H9 (cell line): ENCODE data around the gene TIPARP. TPM values are rescaled to one million over a fixed set of nuclear protein-coding genes. Genes with fewer than 3 reads are reported as not detected.
A peak's percentile ranks its signal among the peaks of the same experiment; 100 is the strongest.

ENCODE experiments used
- DNase-seq: peaks from one replicate; pipeline ENCODE4 v3.0.0-alpha.2; 2017
- H2AFZ ChIP-seq: one replicate; pipeline ENCODE4 v1.6.1; 2013; ENCODE audit warnings: mild to moderate bottlenecking, low read length, control low read depth, moderate library complexity
- H2AK5ac ChIP-seq: 2 replicates; pipeline ENCODE4 v1.6.1; 2013; ENCODE audit warnings: low read length, control low read depth, mixed read lengths; ENCODE audit not compliant: insufficient read length
- H2BK120ac ChIP-seq: one replicate; pipeline ENCODE4 v1.6.1; 2013; ENCODE audit warnings: low read depth, mild to moderate bottlenecking, low read length, control low read depth, inconsistent platforms; ENCODE audit not compliant: poor library complexity, severe bottlenecking
- H2BK12ac ChIP-seq: 2 replicates; pipeline ENCODE4 v1.6.1; 2013; ENCODE audit warnings: low read length, control low read depth, mixed read lengths, low read depth; ENCODE audit not compliant: insufficient read length
- H2BK15ac ChIP-seq: 2 replicates; pipeline ENCODE4 v1.6.1; 2013; ENCODE audit warnings: low read depth, low read length, control low read depth
- H2BK20ac ChIP-seq: one replicate; pipeline ENCODE4 v1.6.1; 2013; ENCODE audit warnings: low read depth, mild to moderate bottlenecking, low read length, control low read depth, inconsistent platforms; ENCODE audit not compliant: poor library complexity, severe bottlenecking
- H2BK5ac ChIP-seq: 2 replicates; pipeline ENCODE4 v1.6.1; 2013; ENCODE audit warnings: low read length, control low read depth, mixed read lengths; ENCODE audit not compliant: insufficient read length
- H3K14ac ChIP-seq: 2 replicates; pipeline ENCODE4 v1.6.1; 2013; ENCODE audit warnings: low read length, control low read depth; ENCODE audit not compliant: insufficient read depth
- H3K18ac ChIP-seq: 2 replicates; pipeline ENCODE4 v1.6.1; 2013; ENCODE audit warnings: low read depth, mild to moderate bottlenecking, mixed read lengths, low read length, control low read depth; ENCODE audit not compliant: insufficient read length
- H3K23ac ChIP-seq: 2 replicates; pipeline ENCODE4 v1.6.1; 2013; ENCODE audit warnings: low read length, control low read depth, mixed read lengths, low read depth; ENCODE audit not compliant: insufficient read length
- H3K23me2 ChIP-seq: 2 replicates; pipeline ENCODE4 v1.6.1; 2013; ENCODE audit warnings: low read depth, mild to moderate bottlenecking, mixed read lengths, low read length, control low read depth; ENCODE audit not compliant: insufficient read length, poor library complexity, severe bottlenecking
- H3K27ac ChIP-seq: 2 replicates; pipeline ENCODE4 v1.5.1; 2013; ENCODE audit warnings: low read length, control low read depth, mixed read lengths, low read depth; ENCODE audit not compliant: insufficient read length
- H3K27me3 ChIP-seq: 2 replicates; pipeline ENCODE4 v1.6.1; 2013; ENCODE audit warnings: low read length, control low read depth, inconsistent platforms; ENCODE audit not compliant: insufficient read depth
- H3K4ac ChIP-seq: 2 replicates; pipeline ENCODE4 v1.6.1; 2013; ENCODE audit warnings: low read depth, mild to moderate bottlenecking, control low read depth, inconsistent platforms, low read length, moderate library complexity
- H3K4me1 ChIP-seq: 2 replicates; pipeline ENCODE4 v1.6.1; 2013; ENCODE audit warnings: low read length, control low read depth, inconsistent platforms; ENCODE audit not compliant: insufficient read depth
- H3K4me2 ChIP-seq: 2 replicates; pipeline ENCODE4 v1.6.1; 2013; ENCODE audit warnings: low read length, control low read depth, mixed read lengths; ENCODE audit not compliant: insufficient read length, insufficient read depth
- H3K56ac ChIP-seq: 2 replicates; pipeline ENCODE4 v1.6.1; 2013; ENCODE audit warnings: low read depth, mild to moderate bottlenecking, mixed read lengths, low read length, control low read depth; ENCODE audit not compliant: insufficient read length
- H3K79me1 ChIP-seq: 2 replicates; pipeline ENCODE4 v1.6.1; 2013; ENCODE audit warnings: low read depth, mild to moderate bottlenecking, moderate library complexity, low read length, control low read depth, inconsistent platforms; ENCODE audit not compliant: insufficient read depth, poor library complexity, severe bottlenecking
- H3K79me2 ChIP-seq: 2 replicates; pipeline ENCODE4 v1.6.1; 2013; ENCODE audit warnings: low read length, control low read depth, inconsistent platforms; ENCODE audit not compliant: insufficient read depth
- H3K9ac ChIP-seq: 2 replicates; pipeline ENCODE4 v1.6.1; 2013; ENCODE audit warnings: low read length, control low read depth, mixed read lengths; ENCODE audit not compliant: insufficient read length; ENCODE audit errors: extremely low read depth
- H3K9me3 ChIP-seq: one replicate; pipeline ENCODE4 v1.6.1; 2013; ENCODE audit warnings: low read depth, low read length, inconsistent platforms; ENCODE audit not compliant: control insufficient read depth
- H3T11ph ChIP-seq: one replicate; pipeline ENCODE4 v1.6.1; 2013; ENCODE audit warnings: mild to moderate bottlenecking, low read length, control low read depth, inconsistent platforms
- H4K20me1 ChIP-seq: one replicate; pipeline ENCODE4 v1.6.1; 2013; ENCODE audit not compliant: control insufficient read depth, insufficient read length, insufficient read depth
- H4K5ac ChIP-seq: 2 replicates; pipeline ENCODE4 v1.6.1; 2013; ENCODE audit warnings: low read depth, mild to moderate bottlenecking, mixed read lengths, low read length, control low read depth; ENCODE audit not compliant: insufficient read length
- H4K8ac ChIP-seq: replicated peaks from 2 replicates; pipeline ENCODE4 v1.6.1; 2013; ENCODE audit warnings: low read length, control low read depth, mixed read lengths, low read depth; ENCODE audit not compliant: insufficient read length
- H4K91ac ChIP-seq: 2 replicates; pipeline ENCODE4 v1.6.1; 2013; ENCODE audit warnings: low read depth, mild to moderate bottlenecking, moderate library complexity, mixed read lengths, low read length, control low read depth; ENCODE audit not compliant: insufficient read length
- H3K27ac Mint-ChIP-seq, 3 experiments: 2 replicates in 2 of 3; 3 replicates in 1 of 3; pipeline ENCODE4 v1.8.0; 2020 to 2021; ENCODE audit warnings: mixed read lengths in 3 of 3, mild to moderate bottlenecking in 1 of 3, moderate library complexity in 1 of 3
- H3K27me3 Mint-ChIP-seq: 2 replicates; pipeline ENCODE4 v1.8.0; 2021; ENCODE audit warnings: low read depth, mild to moderate bottlenecking, moderate library complexity, mixed read lengths
- H3K36me3 Mint-ChIP-seq, 3 experiments: 2 replicates in 2 of 3; 3 replicates in 1 of 3; pipeline ENCODE4 v1.8.0; 2020 to 2021; ENCODE audit warnings: low read depth in 3 of 3, mixed read lengths in 3 of 3; ENCODE audit not compliant: insufficient read depth in 1 of 3
- H3K4me1 Mint-ChIP-seq, 2 experiments: 2 replicates each; pipeline ENCODE4 v1.8.0; 2020; ENCODE audit warnings: mixed read lengths in 2 of 2
- H3K4me3 Mint-ChIP-seq, 2 experiments: 2 replicates in 1 of 2; 3 replicates in 1 of 2; pipeline ENCODE4 v1.8.0; 2020 to 2021; ENCODE audit warnings: mild to moderate bottlenecking in 2 of 2, mixed read lengths in 2 of 2, moderate library complexity in 1 of 2
- H3K9me3 Mint-ChIP-seq, 2 experiments: 2 replicates in 1 of 2; 3 replicates in 1 of 2; pipeline ENCODE4 v1.8.0; 2020; ENCODE audit warnings: mild to moderate bottlenecking in 2 of 2, mixed read lengths in 2 of 2, moderate library complexity in 1 of 2
- CTCF ChIP-seq: fragments of 200-600 bp; sonication (generic); conservative IDR thresholded peaks from 3 replicates; pipeline ENCODE4 v1.8.0; 2021; ENCODE audit warnings: antibody characterized with exemption, mild to moderate bottlenecking
- WGBS: extraction: QIAGEN DNeasy Blood & Tissue Kit; methylation state at CpG from one replicate; pipeline ENCODE4 v1.1.7; 2013; ENCODE audit warnings: missing lambda C conversion rate, low lambda C conversion rate, mixed read lengths; ENCODE audit not compliant: insufficient read length; ENCODE audit errors: extremely low coverage; 5-methylcytosine and 5-hydroxymethylcytosine counted together
- total RNA-seq: library from RNA; stranded (reverse); gene quantifications from 2 replicates; pipeline ENCODE4 v1.2.1, GENCODE V29; 2021

Gene TIPARP
- total RNA-seq, 1 experiment from 2014 or later: 5.9 TPM

GRCh38 chr3:156676768-156677479, 2.5 kb downstream of the TIPARP start:
- Histone ChIP-seq H2AFZ (no peak overlapping the region), H3K27ac (no peak overlapping the region), H3K9ac (no peak overlapping the region), H2AK5ac (no peak overlapping the region), H3K4ac (no peak overlapping the region), H3K79me1 (no peaks in the 10 kb centered on the region), H3K23me2 (peaks cover 7% of the 10 kb centered on the region), H4K20me1 (no peaks in the 10 kb centered on the region), H3K27me3 (no peaks in the 10 kb centered on the region; the same call in 1 of the 2 replicates), H4K8ac (no peak overlapping the region), H2BK12ac (no peak overlapping the region), H3T11ph (no peak overlapping the region), H3K9me3 (no peaks in the 10 kb centered on the region), H2BK5ac (no peak overlapping the region), H3K56ac (no peak overlapping the region), H4K5ac (no peak overlapping the region), H3K14ac (no peak overlapping the region), H3K4me1 (no peaks in the 10 kb centered on the region), H3K23ac (no peak overlapping the region), H4K91ac (no peak overlapping the region), H2BK15ac (no peak overlapping the region), H2BK20ac (no peak overlapping the region), H2BK120ac (no peak overlapping the region), H3K18ac (no peak overlapping the region), H3K4me2 (no peak overlapping the region), H3K79me2 (no peaks in the 10 kb centered on the region; the same call in 1 of the 2 replicates)
- no peak for DNase-seq
- WGBS: no CpG with 5 or more reads among the region's 3 CpGs
- Mint-ChIP-seq H3K36me3 (peaks cover 10 to 36% (median 20%) of the 10 kb centered on the region in 3 experiments), H3K27ac (no peak overlapping the region), H3K9me3 (no peaks in the 10 kb centered on the region), H3K27me3 (peaks cover 7% of the 10 kb centered on the region; the same call in 1 of the 2 replicates), H3K4me3 (peak overlapping the region in 1 of 2 experiments; percentile 95; a peak in 2 of 5 replicates), H3K4me1 (peaks cover 29 to 49% of the 10 kb centered on the region in 2 experiments)
- TF ChIP-seq CTCF: no peak
